HepG2 (cell line): ENCODE data around the gene CCDC74A.

Experiments used
- EP300 ChIP-seq, 3 experiments: sonication (generic) in 1 of 3; formaldehyde crosslinking in 1 of 3; IDR thresholded peaks; 2 replicates each; pipeline versions ENCODE4 v1.5.1 to v1.6.1; 2011 to 2020; ENCODE audit warnings: low read depth in 2 of 3, low read length in 2 of 3, borderline replicate concordance in 1 of 3, improper control_type of control experiment in 1 of 3, mild to moderate bottlenecking in 1 of 3, missing genetic modification reagents in 1 of 3, moderate library complexity in 1 of 3
- MIER3 ChIP-seq: IDR thresholded peaks from 2 replicates; pipeline ENCODE4 v1.6.1; 2016; ENCODE audit warnings: missing compliant biosample characterization, borderline replicate concordance
- SRF ChIP-seq: IDR thresholded peaks from 2 replicates; pipeline ENCODE4 v1.6.1; 2011; ENCODE audit warnings: mild to moderate bottlenecking, low read depth, low read length, moderate library complexity
- ZNF101 ChIP-seq: sonication (generic); formaldehyde crosslinking; IDR thresholded peaks from 2 replicates; pipeline ENCODE4 v1.4.0; 2020; ENCODE audit warnings: mild to moderate bottlenecking, low read depth, missing genetic modification reagents, borderline replicate concordance
- ZNF878 ChIP-seq: sonication (generic); formaldehyde crosslinking; IDR thresholded peaks from 2 replicates; pipeline ENCODE4 v1.8.1; 2023; ENCODE audit warnings: mild to moderate bottlenecking, missing genetic modification reagents, moderate library complexity

- TF ChIP-seq MIER3 (CRISPR knock-in tag) = no peak
- no peak for TF ChIP-seq SRF
- no peak for TF ChIP-seq ZNF878 (CRISPR knock-in tag)
- TF ChIP-seq ZNF101 (CRISPR knock-in tag) = no peak
- TF ChIP-seq EP300 (IDR thresholded peaks at IDR 0.05; ENCODE audit: low read depth in 2 of 2, low read length in 2 of 2) = no peak
- no peak for TF ChIP-seq EP300 (CRISPR knock-in tag; IDR thresholded peaks at IDR 0.05; ENCODE audit: borderline replicate concordance)
These were observed 18.1 kb upstream of the CCDC74A start for GRCh38 chr2:131509615-131510014.
